ENCODE results near the gene CYP2R1.

CYP2R1 gene, protein sequence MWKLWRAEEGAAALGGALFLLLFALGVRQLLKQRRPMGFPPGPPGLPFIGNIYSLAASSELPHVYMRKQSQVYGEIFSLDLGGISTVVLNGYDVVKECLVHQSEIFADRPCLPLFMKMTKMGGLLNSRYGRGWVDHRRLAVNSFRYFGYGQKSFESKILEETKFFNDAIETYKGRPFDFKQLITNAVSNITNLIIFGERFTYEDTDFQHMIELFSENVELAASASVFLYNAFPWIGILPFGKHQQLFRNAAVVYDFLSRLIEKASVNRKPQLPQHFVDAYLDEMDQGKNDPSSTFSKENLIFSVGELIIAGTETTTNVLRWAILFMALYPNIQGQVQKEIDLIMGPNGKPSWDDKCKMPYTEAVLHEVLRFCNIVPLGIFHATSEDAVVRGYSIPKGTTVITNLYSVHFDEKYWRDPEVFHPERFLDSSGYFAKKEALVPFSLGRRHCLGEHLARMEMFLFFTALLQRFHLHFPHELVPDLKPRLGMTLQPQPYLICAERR

GRCh38 chr11:14892036-14892556 is at the start of gene CYP2R1:
TSS of gene CYP2R1 (minus strand) at chr11:14892231. CDS start at chr11:14892205, 26 bp downstream.
- peak; percentile 97 for DNase-seq (ENCODE audit: low spot score)

DNA sequence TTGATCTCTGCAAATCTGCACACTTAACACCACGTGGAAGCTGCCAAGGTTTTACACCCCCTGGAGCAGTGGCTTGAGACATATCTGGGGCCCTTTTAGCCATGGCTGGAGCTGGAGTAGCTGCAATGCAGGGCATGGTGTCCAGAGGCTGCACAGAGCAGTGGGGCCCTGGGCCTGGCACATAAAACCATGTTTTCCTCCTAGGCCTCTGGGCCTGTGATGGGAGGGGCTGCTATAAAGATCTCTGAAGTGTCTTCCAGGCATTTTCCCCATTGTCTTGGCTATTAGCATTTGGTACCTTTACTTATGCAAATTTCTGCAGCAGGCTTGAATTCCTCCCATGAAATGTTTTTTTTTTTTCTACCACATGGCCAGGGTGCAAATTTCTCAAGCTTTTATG is 46.9 kb upstream of the CYP2R1 start:
- no peak for DNase-seq (ENCODE audit: low spot score)

DNA sequence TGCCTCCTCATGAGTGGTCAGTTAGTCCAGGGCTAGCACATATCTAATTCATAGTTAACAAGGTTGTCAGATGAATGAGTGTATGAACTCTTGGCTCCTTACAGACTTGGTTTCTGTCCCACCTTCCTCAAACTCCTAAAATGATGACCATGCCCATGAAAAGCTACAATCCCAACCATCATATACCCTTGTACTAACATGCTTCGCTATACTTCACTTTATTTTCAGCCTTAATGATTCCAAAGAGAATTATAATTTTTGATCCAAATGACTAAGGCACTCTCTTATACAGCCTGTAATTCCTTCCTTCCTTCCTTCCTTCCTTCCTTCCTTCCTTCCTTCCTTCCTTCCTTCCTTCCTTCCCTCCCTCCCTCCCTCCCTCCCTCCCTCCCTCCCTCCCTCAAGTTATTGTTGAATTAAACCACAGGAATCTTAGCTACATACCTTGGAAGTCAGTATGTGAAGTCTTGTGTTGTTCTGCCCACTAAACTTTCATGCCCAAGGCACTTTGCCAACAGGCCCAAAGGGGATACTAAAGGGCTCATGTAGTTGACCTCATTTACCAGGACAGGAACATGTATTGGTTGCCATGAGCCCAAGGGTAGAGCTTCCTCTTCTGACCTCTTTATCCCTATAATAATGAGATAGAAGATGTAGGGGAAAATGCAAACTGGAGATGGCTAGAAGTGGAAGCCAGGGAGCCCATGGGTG is 42.8 kb upstream of the CYP2R1 start:
- no peak for DNase-seq (ENCODE audit: low spot score)

- no peak for DNase-seq (ENCODE audit: low spot score)
These were observed 40.4 kb upstream of the CYP2R1 start for GRCh38 chr11:14932447-14932846.

GRCh38 chr11:14930369-14930768 is 38.3 kb upstream of the CYP2R1 start:
- DNase-seq (ENCODE audit: low spot score) = no peak

DNA sequence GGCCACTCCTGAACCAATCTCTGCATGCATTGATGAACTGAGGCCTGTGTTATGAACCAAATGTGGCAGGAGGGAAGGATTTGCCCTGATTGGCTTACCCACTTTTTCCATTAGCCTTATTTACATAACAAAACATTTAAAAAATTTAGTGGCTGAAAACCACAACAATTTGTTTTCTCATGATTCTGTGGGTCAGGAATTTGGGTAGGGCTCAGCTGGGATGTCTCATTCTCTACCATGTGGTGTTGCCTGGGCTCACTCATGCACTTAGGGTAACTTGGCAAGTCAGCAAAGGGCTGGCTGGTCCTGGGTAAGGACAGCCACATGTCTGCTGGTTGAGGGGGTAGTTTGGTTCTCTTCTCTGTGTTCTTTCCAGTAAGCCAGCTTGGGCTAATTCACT is 35.1 kb upstream of the CYP2R1 start:
- no peak for DNase-seq (ENCODE audit: low spot score)

DNA sequence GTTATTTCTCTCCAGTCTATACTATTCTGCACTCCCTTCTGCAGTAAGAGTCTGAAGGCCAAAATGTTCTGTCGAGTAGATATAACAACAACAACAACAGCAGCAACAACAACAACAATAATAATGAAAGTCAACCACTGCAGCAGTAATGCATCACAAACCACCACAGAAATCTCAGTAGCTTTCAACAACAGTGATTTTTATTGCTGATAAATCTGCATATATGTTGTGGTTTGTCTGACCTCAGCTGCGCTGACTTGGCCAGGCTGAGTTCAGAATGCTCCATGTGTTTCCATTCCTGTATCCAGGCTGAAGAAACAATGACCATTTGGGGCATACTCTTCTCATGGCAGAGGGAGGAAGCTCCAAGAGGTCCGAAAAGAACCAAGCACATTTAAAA is 32.3 kb upstream of the CYP2R1 start:
- no peak for DNase-seq (ENCODE audit: low spot score)

GRCh38 chr11:14916403-14916802 is 24.4 kb upstream of the CYP2R1 start:
- DNase-seq (ENCODE audit: low spot score) = no peak

DNA sequence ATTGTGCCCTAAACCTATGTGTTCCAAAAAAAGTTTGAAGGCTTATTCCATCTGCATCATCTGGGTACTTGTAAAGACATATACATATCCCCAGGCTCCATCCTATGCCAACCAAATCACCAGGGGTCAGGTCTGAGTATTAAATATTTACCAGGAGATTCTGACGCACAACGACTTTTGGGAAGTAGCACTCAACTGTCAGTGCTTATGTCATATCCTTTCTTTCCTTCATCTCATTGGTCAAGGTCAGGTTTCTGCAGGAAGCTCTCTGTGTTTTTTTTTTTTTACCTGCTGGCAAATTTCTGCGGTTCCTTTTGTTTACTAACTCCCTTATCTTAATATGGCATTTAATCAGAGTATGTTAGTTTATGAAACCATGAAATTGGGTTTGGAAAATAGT is 22.5 kb upstream of the CYP2R1 start:
- no peak for DNase-seq (ENCODE audit: low spot score)

GRCh38 chr11:14908214-14908880 is 16.3 kb upstream of the CYP2R1 start:
- no peak for DNase-seq (ENCODE audit: low spot score)

DNA sequence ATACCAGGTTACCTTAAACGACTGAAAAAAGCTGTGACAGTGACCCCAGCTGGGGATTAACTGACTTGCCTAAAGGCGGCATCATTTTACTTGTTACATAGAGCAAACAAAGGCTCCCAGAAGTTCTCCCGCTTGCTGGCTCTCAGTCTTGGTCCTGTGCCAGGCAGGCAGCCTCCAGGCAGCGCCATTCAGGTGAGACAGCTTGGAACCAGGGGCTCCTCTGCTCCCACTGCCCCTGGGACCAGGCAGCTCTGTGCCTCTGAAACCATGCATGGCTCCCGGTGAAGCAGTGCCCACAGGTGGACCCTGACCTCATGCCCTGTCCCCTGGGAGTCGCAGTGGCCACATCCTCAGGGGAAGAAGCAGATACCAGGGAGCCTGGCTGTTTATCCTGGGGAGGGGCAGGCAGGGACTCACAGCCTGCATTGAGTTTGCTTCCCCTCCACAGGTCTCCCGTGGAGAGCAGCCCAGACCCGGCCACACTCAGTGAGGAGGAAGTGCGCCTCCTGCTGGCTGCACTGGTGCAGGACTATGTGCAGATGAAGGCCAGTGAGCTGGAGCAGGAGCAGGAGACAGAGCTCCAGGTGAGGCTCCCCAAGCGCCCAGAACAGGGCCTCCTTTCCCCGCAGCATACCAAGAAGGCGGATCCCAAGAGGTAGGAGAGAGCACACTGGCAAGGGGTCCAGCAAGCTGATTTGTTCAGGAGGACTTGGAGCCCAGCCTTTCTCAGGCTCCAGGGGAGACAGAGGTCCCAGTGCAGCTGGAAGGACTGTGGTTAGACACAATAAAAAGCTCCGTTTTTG is 15.6 kb upstream of the CYP2R1 start:
- no peak for DNase-seq (ENCODE audit: low spot score)

- DNase-seq (ENCODE audit: low spot score) = no peak
These were observed 15.0 kb upstream of the CYP2R1 start for GRCh38 chr11:14906993-14907392.

DNA sequence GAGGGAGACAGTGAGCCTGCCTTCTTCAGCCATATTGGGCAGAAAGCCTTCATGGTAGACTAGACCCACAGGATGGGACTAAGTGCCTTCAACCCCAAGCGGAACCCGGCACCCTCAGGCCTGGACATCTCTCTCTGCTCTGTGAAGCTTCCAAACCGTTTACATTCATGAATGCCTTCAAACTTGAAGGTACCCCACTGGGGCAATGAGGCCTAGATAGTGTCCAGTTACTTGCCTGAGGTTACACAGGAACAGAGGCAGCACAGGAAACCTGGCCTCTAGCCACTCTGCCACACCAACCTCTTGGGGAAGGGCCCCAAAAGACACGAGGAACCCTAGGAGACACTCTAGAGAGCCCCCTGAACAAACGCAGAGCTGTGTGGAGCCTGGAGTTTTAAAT is 14.5 kb upstream of the CYP2R1 start:
- no peak for DNase-seq (ENCODE audit: low spot score)

GRCh38 chr11:14905104-14906033 is 13.3 kb upstream of the CYP2R1 start:
- peak; percentile 26 for DNase-seq (ENCODE audit: low spot score)

DNA sequence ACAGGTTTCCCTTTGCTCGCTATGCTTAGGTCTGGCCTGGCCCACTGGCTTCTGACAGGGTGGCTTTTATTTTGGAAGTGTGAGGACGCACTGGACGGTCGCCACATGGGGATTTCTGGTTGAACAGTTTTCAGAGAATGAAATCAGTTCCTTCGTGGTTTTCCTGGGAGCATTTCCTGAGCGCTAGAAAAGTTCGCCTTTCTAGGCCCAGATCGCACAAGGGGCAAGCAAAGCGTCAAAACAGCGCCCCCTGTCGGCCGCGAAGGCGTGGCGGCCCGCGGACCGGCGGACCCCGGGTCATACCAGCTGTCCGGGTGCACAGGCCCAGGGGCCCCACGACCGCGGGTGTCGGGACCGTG is 12.7 kb upstream of the CYP2R1 start:
- DNase-seq (ENCODE audit: low spot score) = peak; percentile 56

- DNase-seq (ENCODE audit: low spot score) = peak; percentile 53
These were observed 10.8 kb upstream of the CYP2R1 start for GRCh38 chr11:14902650-14903350.

DNA sequence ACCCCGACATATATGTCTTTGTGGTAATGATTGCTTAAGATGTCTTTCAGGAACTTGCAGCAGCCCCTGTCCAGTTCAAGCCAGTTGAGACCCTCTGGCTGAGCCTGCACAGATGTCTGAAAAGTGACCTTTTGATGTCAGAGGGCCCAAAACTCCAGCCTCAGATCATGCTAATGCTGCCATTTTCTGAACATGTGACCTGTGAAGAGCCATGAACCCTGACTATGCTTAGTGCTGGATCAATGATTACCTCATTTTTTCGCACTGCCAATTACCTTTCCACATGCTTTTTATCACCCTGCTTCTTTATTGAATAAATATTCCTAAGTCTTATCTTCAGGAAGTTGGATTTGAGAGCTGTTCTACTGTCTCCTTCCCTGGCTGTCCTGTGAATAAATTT is 6.9 kb upstream of the CYP2R1 start:
- DNase-seq (ENCODE audit: low spot score) = no peak

DNA sequence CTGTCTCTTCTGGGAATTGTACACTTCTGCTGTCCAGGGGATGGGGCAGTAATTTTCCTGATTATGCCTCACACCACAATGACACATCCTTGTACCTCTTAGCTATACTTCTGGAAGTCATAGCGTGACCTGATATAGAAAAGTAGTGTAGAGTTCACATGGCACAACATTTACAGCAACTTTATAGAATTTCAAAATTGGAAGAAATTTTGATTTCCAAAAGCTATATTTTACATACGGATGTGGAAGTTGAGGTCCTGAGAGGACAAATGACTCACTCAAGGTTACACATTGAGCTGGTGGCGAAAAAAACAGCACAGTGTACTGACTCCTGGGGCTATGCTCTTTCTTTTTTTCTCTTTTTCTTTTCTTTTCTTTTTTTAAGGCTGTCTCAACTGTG is 6.3 kb upstream of the CYP2R1 start:
- no peak for DNase-seq (ENCODE audit: low spot score)

DNA sequence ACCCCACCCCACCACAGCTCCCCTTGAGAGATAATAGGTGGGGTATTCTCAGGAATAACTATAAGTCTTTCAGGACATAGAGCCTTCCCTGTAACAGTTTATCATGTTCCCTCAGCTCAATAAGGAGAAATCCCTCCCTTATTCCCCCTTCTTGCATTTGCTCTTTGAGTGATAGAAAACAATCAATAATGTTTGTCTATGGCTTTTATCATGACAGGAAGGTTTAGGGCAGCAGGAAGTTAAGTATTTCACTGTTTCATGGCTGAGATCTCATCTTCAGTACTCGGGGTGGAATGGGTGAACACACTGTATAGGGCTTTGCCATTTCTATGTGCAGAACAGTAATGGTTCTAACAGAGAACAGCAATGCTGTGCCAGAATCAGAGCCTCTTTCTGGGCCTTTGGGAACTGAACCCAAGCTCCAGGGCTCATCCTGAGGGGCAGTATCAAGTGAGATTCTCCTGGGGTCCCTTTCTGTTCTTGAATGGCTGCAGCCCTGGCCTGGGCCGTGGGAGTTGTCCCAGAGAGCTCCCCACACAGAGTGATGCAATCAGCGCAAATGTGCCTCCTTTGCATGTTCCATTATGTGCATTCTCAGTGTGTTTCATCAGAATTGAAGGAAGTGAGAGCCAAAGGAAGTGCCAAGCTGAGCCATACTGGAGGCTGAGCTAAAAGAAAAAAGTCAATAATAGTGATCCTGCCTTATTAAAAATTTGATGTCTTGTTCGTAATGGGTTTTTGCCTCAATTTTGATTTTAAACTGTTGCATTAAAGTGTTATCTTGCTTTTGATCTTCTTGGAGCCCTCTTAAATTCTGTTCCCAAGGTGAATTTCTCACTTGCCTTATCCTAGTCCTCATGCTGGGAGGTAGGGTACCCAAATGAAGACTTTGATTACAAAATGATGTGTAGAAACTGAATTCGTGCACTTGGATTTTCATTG is 2.9 kb upstream of the CYP2R1 start:
- no peak for DNase-seq (ENCODE audit: low spot score)
